HL-60 (cell line): ENCODE data around the gene TSPAN8.

Experiments
- CTCF ChIP-seq: IDR thresholded peaks from one replicate; pipeline ENCODE4 v1.5.1; 2011; ENCODE audit warnings: low read length, control low read depth, inconsistent platforms; ENCODE audit not compliant: insufficient read depth
- POLR2AphosphoS5 ChIP-seq: IDR thresholded peaks from 2 replicates; pipeline ENCODE4 v1.6.1; 2012; ENCODE audit warnings: low read depth
- TF ChIP-seq, protein P1 (sequence below): IDR thresholded peaks from 2 replicates; pipeline ENCODE4 v1.6.1; 2012; ENCODE audit warnings: low read depth; ENCODE audit not compliant: insufficient replicate concordance

DNA sequence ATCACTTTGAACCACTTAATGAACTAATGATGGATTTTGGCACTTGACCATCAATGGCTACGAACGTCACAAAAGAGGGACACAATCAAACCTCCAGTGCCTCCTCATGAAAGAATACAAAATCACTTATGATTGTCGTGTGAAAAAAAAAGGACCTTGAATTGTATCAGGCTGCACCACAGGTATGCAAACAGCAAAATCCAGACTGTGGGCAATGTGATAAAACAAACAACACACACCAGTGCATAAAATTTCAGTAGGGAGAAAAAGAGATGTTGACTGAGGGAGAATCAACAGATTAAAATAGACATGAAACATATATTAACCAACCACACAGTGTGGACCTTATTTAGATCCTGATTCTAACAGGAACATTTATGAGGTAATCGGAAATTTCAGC is 2.6 kb downstream of the TSPAN8 start:
- no peak for TF ChIP-seq CTCF
- TF ChIP-seq, protein P1, sequence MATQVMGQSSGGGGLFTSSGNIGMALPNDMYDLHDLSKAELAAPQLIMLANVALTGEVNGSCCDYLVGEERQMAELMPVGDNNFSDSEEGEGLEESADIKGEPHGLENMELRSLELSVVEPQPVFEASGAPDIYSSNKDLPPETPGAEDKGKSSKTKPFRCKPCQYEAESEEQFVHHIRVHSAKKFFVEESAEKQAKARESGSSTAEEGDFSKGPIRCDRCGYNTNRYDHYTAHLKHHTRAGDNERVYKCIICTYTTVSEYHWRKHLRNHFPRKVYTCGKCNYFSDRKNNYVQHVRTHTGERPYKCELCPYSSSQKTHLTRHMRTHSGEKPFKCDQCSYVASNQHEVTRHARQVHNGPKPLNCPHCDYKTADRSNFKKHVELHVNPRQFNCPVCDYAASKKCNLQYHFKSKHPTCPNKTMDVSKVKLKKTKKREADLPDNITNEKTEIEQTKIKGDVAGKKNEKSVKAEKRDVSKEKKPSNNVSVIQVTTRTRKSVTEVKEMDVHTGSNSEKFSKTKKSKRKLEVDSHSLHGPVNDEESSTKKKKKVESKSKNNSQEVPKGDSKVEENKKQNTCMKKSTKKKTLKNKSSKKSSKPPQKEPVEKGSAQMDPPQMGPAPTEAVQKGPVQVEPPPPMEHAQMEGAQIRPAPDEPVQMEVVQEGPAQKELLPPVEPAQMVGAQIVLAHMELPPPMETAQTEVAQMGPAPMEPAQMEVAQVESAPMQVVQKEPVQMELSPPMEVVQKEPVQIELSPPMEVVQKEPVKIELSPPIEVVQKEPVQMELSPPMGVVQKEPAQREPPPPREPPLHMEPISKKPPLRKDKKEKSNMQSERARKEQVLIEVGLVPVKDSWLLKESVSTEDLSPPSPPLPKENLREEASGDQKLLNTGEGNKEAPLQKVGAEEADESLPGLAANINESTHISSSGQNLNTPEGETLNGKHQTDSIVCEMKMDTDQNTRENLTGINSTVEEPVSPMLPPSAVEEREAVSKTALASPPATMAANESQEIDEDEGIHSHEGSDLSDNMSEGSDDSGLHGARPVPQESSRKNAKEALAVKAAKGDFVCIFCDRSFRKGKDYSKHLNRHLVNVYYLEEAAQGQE, result no peak
- no peak for TF ChIP-seq POLR2AphosphoS5
